ENCODE data around the gene MACROH2A2.

The MACROH2A2 gene

GRCh38 chr10:70106958-70107791, 54.5 kb downstream of the MACROH2A2 start:
- DNase-seq, result no peak

GRCh38 chr10:70109064-70109729, 56.6 kb downstream of the MACROH2A2 start:
- peak; percentile 25 to 55 for DNase-seq

DNA sequence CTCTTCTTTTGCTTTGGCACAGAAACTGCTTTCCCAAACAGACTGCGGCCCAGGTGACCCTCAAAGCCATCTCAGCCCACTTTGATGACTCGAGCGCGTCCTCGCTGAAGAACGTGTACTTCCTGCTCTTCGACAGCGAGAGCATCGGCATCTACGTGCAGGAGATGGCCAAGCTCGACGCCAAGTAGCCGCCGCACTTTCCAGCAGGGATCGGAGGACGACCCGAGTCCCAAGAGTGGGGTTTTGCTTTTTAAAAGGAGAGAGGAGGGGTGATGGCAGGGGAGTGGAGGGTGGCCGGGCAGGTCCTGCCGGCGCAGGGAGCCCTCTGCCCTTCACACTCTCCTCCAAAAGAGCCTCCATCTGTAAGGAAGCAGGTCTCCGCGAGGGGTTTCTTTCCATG, 58.9 kb downstream of the MACROH2A2 start:
- DNase-seq, result no peak

DNA sequence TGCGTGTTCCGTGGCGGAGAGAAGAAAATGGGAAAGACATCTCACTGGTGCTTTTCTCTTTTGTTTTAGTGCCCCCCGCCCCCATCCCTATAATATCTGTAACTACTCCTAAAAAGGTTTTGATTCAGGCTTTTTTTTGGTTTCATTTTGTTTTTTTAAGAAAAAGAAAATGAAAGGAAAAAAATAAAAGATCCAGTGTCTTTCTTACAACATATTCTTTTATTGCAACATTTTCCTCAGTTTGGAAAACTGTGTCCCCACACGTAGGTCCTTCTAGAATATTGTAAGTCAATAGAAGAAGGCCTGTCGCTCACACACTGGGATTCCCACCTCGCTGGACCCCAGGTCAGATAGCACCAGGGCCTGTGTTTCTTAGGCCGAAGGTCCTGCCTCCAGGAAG, 59.4 kb downstream of the MACROH2A2 start:
- no peak for DNase-seq

DNA sequence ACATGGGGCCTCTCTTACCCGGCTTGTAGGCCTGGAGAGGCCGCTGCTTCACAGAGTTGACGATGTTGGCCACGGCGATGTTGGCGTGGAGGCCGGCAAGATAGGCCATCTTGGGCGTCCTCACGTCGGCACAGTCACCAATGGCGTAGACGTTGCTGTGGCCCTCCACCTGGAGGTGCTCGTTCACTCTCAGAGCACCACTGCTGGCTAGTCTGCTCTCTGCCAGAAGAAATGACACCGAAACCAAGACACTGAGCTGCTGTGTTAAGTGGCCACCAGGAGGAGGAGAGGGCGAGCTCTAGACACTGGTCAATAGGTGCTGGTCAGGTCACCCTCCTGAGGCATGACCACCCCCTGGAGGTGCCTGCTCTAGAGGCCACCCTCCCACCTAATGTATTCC, 62.3 kb downstream of the MACROH2A2 start:
- DNase-seq, result no peak

GRCh38 chr10:70115948-70116682, 63.5 kb downstream of the MACROH2A2 start:
- peak in 1 of 2 experiments; percentile 2 for DNase-seq

DNA sequence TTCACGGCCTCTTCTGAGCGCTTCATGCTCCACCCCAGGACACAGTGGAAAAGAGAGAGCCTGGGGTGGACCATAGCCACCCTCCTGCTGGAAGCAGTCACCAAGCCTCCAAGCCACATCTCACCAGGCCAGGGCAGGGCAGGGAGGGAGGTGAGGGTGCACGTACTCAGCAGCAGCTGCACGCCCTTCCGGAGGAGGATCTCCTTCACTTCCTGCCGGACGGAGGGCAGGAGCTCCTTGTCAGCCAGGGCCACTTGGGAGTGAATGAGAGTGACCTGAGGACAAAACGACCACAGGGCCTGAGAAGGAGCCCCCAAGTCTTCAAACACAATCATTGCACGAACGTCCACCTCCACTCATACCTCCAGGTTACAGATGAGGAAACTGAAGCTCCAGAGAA, 65.0 kb downstream of the MACROH2A2 start:
- DNase-seq, result no peak

GRCh38 chr10:70118196-70118595, 65.5 kb downstream of the MACROH2A2 start:
- DNase-seq, result no peak

- DNase-seq, result no peak
These were observed 66.6 kb downstream of the MACROH2A2 start for GRCh38 chr10:70119197-70119596.

- no peak for DNase-seq
These were observed 67.0 kb downstream of the MACROH2A2 start for GRCh38 chr10:70119623-70120022.

GRCh38 chr10:70120417-70120816, 67.8 kb downstream of the MACROH2A2 start:
- no peak for DNase-seq

- no peak for DNase-seq
These were observed 68.8 kb downstream of the MACROH2A2 start for GRCh38 chr10:70121281-70121949.

DNA sequence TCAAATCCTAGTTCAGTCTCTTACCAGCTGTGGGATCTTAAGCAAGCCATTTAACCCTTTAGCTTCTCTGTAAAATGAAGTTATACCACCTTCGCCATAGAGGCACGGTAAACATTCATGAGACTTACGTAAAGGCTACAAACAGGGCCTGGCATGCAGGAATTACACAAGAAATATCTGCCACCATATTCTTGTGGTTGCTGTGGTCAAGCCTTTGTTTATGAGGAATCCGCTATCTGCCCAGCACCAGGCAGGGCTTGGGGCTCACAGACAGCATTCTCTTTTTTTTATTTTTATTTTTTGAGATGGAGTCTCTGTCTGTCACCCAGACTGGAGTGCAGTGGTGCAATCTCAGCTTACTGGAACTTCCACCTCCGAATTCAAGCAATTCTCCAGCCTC, 70.1 kb downstream of the MACROH2A2 start:
- no peak for DNase-seq

- peak; percentile 14 to 58 for DNase-seq
These were observed 70.5 kb downstream of the MACROH2A2 start for GRCh38 chr10:70123166-70123565.

- DNase-seq, result no peak
These were observed 71.2 kb downstream of the MACROH2A2 start for GRCh38 chr10:70123817-70124216.

- no peak for DNase-seq
These were observed 71.8 kb downstream of the MACROH2A2 start for GRCh38 chr10:70124415-70124814.

DNA sequence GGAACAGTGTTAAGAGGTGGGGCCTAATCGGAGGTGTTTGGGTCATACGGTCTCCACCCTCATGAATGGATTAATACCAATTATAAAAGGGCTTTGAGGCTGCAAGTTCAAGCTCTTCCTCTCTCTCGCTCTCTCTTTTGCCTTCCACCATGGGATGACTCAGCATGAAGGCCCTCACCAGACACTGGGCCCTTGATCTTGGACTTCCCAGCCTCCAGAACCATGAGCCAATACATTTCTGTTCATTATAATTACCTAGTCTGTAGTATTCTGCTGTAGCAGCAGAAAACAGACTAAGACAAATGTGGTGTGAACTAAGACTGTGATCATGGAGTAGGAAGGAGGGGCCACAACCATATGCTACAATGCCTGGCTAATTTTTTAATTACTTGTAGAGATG, 72.3 kb downstream of the MACROH2A2 start:
- DNase-seq, result no peak

- no peak for DNase-seq
These were observed 73.4 kb downstream of the MACROH2A2 start for GRCh38 chr10:70125918-70126552.

GRCh38 chr10:70126700-70127395, 74.2 kb downstream of the MACROH2A2 start:
- DNase-seq, result no peak

- no peak for DNase-seq
These were observed 78.4 kb downstream of the MACROH2A2 start for GRCh38 chr10:70130878-70131559.

GRCh38 chr10:70131560-70131937, 78.9 kb downstream of the MACROH2A2 start:
- no peak for DNase-seq

Measured in NCI-H524 (cell line).